Fibroblast of upper back skin (primary cell): ENCODE measurements around the gene ALDH5A1.

Source experiments
- DNase-seq: peaks from one replicate; pipeline ENCODE4 v3.0.0-alpha.2; 2013

ALDH5A1 gene

GRCh38 chr6:24529985-24530384, 35.2 kb downstream of the ALDH5A1 start:
- peak; percentile 4 for DNase-seq

DNA sequence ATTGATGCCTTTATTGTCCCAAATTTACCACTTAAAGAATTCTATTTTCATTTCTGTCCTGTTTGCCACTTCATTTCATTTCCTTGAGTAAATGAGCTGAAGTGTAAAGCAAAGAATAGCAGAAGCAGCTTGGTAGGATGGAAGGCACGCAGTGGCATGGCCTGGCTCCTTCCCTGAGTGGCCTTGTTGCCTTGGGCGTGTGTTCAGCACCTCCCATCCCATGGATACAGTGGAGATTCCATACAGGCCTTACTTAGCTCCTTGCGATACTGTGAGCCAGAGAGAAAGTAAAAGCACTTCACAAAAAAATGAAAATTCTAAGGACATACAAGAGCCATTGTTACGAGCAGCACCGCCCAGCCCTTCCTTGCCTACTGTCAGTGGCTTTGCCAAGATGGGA, 39.6 kb downstream of the ALDH5A1 start:
- DNase-seq, result no peak

DNA sequence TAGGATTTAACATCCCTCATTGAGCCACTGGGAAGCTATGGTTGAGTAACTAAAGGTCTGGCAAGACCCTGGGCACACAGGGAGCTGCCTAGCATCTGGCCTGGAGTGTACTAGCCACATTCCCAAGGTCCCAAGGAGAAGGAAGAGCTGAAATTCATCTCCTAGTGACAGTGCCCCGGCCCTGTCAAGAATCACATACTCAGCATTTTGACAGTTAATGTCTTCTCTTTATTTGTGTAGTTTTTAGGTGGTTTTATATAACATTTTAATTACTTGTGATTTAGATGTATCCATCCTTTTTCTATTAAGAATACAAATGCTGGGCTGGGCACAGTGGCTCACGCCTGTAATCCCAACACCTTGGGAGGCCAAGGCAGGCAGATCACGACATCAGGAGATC, 40.4 kb downstream of the ALDH5A1 start:
- DNase-seq, result no peak

GRCh38 chr6:24536466-24536865, 41.7 kb downstream of the ALDH5A1 start:
- no peak for DNase-seq

GRCh38 chr6:24537082-24537699, 42.4 kb downstream of the ALDH5A1 start:
- DNase-seq, result peak; percentile 5

- peak; percentile 4 for DNase-seq
Observed at GRCh38 chr6:24537771-24538385, 43.1 kb downstream of the ALDH5A1 start.

DNA sequence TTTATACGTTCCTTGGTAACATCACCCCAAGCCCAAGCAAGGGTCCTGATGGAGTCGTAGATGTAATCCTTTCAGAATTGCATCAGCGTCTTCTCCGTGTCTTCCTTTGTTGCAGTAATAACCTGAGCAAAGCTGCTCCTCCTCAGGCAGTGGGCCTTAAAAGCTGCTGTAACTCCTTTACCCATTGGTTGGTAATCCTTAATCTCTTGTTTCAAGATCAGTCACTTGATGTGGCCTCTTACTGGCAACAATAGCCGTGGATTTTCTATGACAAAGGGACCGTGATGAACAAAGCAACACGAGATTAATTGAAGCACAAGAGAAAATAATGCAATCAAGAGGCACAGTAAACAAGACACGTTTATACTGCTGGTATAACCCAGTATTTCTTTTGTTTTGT, 44.6 kb downstream of the ALDH5A1 start:
- no peak for DNase-seq

GRCh38 chr6:24540197-24540596, 45.4 kb downstream of the ALDH5A1 start:
- DNase-seq, result no peak

- no peak for DNase-seq
Observed at GRCh38 chr6:24543683-24544082, 48.9 kb downstream of the ALDH5A1 start.

DNA sequence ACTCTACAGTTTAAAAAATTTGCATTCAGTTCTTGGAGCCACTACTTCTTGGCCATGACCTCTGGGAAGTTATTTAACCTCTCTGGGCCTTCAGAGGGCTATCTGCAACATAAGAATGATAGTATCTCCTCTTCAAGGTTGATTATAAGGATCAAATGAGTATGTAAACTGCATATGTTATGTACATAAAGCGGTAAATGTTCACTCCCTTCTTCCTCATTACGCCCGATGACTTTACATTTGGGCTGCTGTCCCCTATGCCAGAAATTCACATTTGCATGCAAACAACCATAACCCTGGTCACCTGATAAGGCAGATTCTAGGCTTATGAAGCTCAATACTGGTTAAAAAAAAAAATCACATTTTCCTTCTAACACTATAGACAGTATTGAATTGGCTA, 50.4 kb downstream of the ALDH5A1 start:
- DNase-seq, result no peak

GRCh38 chr6:24545691-24546090, 50.9 kb downstream of the ALDH5A1 start:
- DNase-seq, result no peak

DNA sequence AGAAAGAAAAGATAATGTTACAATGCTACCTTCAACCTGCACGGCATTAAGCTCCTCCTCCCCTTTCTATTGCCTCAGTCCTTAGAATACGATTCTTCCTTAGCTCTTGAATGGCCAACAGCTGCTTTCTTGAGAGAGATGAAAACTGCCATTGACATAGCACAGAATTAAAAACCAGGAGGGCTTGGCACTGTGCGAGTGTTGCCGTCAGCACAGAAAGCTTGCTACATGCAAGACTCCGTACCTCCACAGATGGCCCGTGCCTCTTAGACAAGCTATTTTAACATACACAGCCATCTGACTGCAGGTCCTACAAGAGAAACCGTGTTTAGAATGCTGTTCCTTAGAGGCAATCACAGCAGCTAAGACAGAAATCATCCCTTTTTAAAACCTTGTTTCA, 51.7 kb downstream of the ALDH5A1 start:
- no peak for DNase-seq

GRCh38 chr6:24547243-24547642, 52.5 kb downstream of the ALDH5A1 start:
- peak; percentile 9 for DNase-seq

- no peak for DNase-seq
Observed at GRCh38 chr6:24549158-24549557, 54.4 kb downstream of the ALDH5A1 start.

DNA sequence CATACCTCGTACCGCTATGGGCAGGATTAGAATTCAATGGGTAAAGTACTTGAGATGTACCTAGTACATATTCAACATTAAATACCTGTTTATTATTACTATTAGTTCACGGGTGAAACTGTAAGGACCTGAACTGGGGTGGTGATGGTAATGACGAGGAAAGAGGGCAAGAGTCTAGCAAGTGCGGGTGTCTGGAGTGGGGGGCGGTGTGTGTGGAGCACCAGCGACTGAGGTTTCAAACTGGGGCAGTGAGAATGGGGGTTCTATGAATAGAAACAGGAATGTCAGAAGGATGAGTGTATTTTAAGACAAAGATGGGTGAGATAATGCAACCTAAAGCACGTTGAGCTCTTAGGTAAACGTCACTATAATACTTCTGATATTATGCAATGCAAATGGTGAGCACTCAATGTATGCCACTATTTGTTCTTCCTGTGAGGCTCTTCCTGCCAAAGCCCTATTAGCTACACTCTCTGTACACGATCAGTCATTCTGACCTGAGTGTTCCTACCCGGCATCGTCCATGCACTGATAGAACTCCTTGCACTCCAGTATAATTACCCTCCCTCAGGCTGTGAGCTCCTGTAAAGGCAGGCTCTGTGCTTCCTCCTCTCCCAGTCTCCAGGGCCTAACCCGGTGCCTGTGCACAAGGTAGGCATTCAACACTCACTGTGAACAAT, 55.0 kb downstream of the ALDH5A1 start:
- no peak for DNase-seq

- no peak for DNase-seq
Observed at GRCh38 chr6:24551139-24551538, 56.4 kb downstream of the ALDH5A1 start.

DNA sequence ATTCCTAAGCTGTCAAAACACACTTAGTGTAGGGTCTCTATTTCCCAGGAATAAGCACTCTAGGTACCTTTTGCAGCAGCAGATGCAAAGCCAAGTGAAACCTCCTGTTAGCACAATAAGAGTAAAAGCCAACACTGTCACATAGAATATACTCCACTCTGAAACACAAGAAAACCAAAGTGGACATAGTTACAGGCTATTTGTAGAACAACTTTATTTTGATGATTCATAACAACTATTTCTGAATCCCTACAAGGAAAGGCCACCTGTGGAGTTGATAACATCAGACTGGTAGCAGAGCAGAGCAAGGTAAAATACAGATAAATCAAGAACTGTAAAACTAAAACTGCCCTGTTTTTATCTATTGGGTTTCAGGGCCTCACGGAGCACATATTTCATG, 59.7 kb downstream of the ALDH5A1 start:
- DNase-seq, result no peak

DNA sequence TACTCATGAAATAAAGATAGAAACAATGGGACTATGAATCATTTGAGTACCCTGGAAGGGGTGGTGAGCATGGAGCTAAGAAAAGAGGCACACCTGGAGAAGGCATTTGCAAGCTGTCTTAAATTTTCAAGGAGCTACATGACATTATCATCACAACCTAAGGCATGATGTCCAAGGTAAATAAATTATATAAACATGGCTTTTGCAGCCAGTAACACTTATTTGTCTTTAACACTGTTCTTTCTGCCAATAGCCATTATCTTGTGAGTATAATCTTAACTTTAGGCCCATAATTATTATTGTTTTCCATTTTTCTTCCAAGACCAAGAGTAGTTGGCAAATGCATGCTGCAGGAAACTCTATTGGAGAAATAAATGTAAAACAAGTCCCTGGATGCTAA, 63.7 kb downstream of the ALDH5A1 start:
- DNase-seq, result no peak

DNA sequence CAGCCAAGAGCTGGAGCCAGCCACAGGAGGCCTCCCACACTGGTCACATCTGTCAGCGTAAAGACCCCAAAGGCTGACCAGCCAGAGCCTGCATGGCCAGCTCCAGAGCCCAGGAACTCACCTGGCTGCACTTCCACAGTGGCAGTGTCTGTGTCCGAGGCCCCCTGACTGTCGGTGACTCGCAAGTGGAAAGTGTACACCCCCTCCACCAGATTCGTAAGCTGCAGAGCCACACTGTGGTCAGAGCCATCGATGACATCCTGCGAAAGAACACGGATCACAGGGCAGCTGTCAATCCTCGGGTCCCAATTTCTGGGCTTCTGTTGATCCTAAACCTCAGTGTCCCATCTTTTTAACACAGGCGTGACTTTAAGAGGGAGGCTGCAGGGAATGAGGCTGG, 69.3 kb downstream of the ALDH5A1 start:
- no peak for DNase-seq

DNA sequence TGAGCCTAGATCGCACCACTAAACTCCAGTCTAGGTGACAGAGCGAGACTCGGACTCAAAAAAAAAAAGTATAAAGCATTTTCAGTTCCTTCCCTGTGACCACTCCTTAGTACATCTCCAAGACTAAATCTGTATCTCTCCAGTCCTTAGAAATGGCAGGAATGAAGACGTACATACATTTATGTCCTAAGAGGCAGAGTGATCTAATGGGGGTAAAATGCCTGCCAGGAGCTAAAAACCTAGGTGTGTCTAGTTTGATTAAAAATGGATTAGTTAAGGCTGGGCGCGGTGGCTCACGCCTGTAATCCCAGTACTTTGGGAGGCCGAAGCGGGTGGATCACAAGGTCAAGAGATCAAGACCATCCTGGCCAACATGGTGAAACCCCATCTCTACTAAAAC, 70.4 kb downstream of the ALDH5A1 start:
- DNase-seq, result no peak

- DNase-seq, result peak; percentile 27
Observed at GRCh38 chr6:24566020-24566767, 71.4 kb downstream of the ALDH5A1 start.

DNA sequence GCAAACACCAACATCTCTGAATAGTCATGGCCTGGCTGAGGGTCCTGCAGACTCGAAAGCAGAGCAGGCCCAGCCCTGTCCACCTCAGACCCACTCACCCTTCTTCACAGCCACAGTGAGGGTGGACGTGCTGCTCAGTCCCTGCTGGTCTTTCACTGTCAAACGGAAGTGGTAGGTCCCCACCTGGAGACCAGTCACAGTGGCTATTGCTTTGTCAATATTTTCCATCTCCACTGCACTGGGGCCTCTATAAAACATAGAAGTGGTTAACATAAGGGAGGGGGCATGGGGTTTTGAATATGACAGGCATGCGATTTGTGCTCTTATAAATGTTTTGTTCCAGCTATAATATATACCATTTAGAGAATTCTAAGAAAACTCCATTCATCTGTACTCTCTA, 73.9 kb downstream of the ALDH5A1 start:
- no peak for DNase-seq

GRCh38 chr6:24569811-24570210, 75.0 kb downstream of the ALDH5A1 start:
- DNase-seq, result no peak

DNA sequence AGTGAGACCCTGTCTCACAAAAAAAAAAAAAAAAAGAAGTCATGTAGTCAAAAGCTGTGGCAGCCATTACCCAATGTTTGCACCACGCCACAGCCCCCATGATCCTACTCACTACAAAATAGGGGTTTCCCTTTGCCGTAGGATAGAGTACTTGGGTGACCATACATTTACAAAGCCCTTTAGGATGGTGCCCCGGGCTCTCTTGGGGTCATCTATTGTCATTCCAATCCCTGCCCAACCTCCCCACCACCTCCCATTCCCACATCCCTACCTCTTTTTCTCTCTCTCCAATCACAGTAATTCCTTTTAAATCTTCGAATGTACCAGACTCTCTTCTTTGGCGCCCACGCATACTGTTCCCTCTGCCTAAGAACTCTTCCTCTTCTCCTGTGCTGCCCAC, 76.6 kb downstream of the ALDH5A1 start:
- DNase-seq, result no peak
